ENCODE data around the gene PI4KB. TPM values are rescaled to one million over a fixed set of nuclear protein-coding genes. Genes with fewer than 3 reads are reported as not detected.
A peak's percentile ranks its signal among the peaks of the same experiment; 100 is the strongest.
"Not testable (repeated sequence)": the region's sequence is repeated elsewhere in the genome, so short reads cannot be mapped to it uniquely, and the experiment has no call there.

The PI4KB gene
- total RNA-seq = 26.4 TPM

DNA sequence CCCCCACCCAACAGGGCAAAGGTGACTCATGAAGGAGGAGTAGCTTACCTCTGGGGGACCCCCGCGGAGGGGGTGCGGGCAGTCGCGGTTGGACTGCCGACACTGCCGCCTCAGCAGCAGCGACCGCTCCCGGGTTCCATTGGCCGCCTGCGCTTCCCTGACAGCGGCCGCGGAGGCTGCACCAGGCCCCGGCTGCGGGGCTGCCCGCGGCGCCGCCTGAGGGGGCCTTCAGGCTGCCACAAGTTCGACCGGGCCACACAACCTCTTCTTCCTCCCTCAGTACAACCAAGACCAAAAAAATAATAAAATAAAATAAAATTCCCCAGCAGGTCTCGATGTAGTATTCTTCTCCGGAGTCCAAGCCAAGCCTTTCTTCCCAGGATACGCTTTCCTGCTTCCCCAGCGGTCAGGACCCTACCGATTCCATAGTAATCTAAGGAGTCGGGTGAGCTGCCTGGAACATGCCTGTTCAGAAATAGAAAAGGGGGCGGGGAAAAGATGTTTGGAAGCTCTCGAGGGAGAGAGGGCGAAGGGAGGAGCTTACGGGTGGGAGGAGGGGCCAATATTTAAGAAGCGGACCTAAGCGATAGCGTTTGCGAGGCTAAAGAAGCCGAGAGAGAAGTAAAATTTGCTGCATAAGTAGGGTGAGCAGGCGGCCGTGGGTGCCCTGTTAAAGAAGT, at the start of gene PI4KB:
Gene PI4KB (minus strand): TSS at position 194 of the 680 bp plus-strand sequence. CDS start 10,935 bp downstream, outside the sequence.
- DNase-seq = peak; percentile 90

DNA sequence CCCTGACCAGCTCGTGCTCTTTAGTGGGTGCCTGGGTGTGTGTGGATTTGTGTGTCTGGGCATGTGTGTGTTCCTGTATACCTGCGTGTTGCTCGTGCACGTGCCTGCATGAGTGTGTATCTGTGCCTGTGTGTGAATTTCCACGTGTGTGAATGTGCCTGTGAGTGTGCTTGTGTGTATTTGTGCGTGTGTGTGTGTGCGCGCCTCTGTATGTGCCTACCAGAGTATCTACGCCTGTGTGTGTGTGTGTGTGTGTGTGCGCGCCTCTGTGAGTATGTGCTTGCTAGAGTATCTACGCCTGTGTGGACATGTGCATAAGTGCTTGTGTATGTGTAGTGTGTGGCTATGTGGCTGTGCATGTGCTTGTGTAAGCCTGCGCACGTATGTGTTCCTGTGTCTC, 46.0 kb upstream of the PI4KB start:
- no peak for DNase-seq

DNA sequence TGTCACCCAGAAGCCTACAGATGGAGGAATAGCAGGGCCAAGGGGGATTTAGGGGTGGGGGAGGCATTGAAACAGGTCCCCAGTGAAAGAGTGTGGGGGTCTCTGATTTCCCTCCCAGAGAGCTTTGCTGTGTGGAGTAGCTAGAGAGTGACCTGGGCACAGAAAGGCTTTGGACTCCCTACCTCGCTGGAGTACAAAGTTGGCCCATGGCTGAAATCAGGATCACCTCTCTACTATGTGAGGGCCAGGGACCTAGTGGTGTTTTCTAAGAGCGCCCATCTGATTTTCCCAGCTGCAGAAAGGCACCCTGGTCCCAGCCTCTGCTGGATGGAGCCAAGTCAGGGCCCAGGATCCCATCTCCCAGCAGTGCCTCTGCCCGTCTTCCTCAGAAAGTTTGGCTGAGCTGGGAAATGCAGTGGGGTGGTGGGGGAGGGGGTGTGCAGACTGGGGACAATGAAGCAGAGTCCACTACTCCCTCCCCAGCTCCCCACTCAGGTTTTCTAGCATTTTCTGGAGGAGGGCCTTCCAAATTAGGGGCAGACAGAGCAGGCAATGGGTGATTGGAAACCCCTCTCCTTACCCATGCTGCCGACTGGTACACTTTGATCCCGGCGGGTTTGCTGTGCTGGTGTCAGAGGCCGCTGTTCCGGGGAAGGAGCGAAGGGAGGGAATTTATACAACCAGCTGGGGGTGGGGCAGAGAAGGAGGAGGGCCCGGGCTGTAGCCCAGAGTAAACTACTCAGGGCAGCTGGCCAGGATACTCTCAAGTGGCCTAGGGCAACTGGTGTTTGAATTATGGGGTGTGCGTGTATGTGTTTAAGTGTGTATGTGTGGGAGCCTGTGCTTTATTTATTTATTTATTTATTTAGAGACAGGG, 45.1 kb upstream of the PI4KB start, which contains the start of gene SELENBP1:
Gene SELENBP1 (minus strand): TSS at position 648 of the 877 bp plus-strand sequence. CDS start 64 bp downstream, at position 584.
- DNase-seq = no peak

DNA sequence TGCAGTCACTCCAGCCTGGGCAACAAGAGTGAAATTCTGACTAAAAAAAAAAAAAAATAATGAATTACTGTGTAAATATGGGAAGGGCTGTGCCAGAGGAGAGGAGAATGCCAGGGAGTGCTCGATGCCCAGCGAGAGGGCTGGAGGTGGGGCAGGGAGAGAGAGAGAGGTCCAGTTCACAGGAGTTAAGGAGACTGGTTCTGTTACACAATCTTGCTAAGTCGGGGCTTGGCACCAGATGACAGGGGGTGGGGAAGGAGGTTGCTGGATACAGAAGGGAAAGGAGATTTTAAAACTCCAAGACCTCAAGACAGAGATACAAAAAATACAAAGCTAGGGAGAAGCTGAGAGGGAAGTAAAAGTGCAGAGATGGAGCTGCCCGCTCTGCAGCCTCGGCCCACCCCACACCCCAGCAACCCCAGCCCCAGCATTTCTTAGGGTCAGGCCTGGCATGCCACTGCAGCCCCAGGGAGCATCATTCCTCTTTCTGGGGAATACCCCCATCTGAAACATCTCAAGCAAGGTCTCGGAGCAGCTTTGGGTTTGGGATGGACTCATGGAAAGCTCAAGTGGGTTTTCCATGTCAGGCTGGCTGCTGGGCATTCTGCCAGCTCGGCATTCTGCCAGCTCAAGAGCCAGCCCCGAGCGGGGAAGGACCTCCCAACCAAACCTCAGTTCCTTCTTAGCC, 44.3 kb upstream of the PI4KB start:
- no peak for DNase-seq

DNA sequence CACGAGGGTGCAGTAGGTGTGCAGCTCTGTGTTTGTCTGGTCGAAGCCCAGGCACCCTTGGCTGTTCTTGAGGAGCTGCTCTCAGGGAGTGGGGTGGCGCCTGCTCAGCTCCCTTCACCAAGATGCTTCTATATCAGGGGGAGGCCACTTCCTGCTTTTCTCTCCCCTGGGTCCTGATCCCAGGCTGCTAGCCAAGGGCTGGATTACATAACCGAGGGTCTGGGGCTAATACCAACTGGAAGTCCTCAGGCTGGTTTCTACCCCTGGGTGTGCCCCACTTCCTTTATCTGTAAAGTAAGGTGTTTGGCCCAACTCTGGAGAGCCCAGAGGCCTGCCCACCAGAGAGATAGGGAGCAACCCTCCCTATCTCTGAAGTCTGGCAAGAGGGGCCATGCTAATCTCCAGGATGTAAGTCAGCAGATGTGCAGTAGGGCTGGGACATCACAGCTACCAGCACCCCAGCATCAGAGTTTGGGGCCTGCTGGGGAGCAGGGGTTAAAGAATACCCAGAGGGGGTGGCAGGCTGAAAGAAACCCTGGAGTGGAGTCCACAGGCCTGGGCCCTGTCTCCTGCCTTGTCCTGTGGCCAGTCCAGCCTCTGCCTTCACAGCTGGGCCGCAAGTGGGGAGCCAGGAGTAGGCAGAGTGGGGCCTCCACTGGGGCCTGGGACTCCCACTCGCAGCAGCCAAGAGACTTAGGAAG, 43.1 kb upstream of the PI4KB start:
- no peak for DNase-seq

DNA sequence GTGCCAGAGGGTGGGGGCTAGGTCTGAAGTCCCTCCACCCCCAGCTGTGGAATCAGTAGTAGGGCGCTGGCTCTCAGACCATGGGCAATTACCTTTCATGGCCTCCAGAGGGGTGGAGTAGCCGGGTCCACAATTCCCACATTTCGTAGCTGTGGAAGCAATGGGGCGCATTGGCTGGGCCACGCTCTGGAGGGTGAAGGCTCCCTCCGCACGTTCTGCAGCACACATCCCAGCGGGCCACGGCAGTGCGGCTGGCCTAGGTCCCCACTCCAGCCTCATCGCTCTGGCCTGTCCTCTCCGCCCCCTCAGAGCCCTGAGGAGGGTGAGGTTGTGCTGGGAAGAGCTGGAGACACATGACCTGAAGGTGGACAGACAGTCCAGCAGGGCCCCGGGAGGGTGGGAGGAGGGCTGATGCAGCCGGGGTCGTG, 42.4 kb upstream of the PI4KB start:
- no peak for DNase-seq

DNA sequence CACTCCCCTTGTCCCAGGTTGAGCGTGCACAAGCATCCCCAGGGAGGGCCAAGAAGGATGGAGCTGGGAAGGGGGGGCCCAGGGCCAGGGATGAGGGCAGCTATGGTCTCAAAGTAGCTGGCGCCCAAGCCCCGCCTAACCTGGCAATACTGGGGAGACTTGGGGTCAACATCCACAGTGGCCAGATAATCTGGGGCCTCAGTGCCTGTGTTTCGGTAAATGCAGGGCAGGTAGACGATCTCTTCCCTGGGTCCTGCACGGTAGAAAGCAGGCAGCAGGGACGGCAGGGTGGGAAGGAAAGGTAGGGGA, 42.0 kb upstream of the PI4KB start:
- DNase-seq = no peak

DNA sequence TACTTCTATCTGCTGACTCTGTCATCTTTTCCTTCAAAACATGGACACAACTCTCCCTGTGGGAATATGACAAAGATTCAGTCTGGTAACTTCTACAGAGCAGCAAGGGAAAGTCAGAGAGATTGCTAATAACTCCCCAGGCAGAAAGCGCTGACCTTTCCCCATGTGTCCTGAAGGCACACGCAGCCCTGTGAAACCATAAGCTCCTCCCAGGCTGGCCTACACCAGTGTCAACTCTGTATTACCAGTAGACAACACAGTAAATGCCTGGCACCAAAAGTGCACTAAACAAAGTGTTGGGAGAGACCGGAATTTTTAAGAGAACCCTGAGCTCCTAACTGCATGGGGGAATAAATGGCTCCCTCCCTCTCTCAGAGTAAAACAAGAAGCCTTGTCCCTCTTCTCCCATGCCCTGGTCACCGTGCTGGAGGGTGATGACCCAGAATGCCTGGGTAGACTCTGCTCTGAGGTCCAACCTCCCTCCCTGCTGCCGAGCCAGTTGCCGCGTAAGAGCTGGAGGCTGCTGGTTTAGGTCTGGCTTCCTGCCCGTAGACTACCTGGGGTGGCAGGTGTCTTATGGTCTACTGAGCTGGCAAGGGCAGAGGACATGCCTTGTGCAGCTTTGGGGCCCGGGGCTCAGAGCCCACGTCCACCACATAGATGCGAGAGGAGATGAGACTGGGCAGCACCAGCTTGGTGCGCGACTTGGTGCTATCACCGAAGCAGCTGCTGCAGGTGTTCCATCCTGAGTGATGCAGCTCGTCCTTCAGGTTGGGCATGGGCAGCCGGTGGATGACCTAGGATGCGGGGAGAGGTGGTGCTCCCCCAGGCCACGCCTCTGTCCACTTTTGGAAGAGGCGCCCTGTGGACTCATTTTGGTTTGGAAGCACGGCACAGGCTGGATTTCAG, 41.4 kb upstream of the PI4KB start:
- no peak for DNase-seq

DNA sequence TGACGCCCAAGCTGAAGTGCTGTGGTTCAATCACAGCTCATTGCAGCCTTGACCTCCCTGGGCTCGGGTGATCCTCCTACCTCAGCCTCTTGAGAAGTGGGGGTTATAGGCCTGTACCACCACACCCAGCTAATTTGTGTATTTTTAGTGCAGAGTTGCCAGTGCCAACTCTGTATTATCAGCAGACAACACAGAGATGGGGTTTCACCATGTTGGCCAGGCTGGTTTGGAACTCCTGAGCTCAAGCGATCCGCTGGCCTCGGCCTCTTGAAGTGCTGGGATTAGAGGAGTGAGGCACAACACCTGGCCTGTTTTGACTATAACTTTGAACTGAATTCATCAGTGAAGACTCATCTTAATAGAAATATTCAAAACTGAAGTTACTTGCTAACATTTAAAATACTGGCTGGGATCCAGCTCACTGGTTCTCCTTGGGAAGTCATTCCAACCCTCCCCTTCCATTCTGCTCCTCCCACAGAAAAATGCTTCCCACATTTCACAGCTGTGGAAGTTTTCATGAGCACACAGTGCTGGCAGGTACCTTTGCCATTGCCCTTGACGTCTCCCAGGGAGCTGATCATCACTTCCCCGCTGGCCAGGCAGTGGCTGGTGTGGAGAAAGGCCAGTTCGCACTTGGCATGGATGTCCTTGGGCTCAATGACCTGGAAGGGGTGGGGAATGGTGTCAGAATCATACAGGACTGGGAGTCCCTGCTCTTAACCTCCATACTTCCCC, 40.6 kb upstream of the PI4KB start:
- no peak for DNase-seq

DNA sequence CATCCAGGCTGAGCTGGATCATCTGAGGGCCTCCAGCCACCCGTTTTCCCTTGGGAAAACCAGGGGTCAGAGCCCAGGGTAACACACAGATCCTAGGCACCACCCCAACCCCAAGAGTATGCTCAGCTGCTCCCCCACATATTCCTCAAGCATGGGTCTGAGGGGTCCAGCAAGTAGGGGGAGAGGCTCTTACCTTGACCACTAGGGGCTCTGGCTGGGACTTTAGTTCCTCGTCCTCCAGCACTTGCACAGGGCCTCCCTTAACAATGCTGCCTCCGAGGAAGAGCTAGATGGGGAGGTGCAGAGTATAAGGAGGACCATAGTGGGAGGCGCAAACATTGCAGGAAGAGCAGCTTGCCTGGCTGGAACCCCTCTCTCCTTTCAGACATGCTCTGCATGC, 37.8 kb upstream of the PI4KB start:
- no peak for DNase-seq

DNA sequence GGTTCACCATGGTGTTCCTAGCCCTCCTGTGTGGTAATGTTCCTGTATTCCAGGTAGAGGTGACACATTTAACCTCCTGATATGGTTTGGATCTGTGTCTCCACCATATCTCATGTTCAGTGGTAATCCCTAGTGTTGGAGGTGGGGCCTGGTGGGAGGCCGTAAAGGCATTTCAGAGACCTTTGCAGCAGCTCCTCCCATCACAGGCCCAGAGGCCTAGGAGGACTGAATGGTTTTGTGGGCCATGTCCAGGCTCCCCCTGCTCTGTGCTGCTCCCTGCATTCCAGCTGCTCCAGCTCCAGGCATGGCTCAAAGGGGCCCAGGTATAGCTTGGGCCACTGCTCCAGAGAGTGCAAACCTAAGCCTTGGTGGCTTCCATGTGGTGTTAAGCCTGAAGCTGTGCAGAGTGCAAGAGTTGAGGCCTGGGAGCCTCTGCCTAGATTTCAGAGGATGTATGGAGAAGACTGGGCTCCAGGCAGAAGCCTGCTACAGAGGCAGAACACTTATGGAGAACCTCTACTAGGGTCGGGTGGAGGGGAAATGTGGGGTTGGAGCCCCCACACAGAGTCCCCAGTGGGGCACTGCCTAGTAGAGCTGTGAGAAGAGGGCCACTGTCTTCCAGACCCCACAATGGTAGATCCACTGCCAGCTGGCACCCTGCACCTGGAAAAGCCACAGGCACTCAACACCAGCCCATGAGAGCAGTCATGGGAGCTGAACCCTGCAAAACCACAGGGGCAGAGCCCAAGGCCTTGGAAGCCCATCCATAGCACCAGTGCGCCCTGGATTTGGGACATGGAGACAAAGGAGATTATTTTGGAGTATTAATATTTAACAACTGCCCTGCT, 35.3 kb upstream of the PI4KB start:
- no peak for DNase-seq

DNA sequence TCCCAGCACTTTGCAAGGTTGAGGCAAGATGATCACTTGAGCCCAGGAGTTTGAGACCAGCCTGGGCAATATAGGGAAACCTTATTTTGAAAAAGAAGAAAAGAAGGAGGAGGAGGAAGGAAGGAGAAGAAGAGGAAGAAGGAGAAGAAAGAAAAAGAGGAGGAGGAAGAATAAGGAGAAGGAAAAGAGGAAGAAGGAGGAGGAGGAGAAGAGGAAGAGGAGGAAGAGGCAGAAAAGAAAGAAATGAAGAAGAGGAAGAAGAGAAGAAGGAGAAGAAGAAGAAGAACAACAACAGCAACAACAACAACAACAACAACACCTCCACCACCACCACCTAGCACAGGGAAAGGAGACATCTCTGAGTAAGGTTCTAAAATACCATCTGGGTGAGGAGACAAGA, 34.7 kb upstream of the PI4KB start:
- DNase-seq = no peak

DNA sequence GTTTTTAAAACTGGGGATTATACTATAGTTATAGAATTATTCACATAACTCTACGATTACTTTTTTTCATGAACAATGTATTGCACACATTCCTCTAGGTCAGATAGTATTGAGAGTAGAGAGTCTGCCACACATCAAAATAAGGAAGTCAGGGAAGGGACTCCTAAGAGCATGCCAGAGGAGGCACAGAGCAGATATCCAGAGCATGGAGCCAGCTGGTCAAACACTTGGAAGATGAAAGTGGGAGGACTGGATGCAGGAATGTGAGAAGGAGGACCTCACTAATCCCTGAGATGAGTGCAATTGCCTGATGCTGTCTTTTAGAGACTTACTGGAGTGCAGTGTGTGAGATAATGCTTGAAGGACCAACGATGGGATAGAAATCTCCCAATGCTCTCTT, 29.5 kb upstream of the PI4KB start:
- no peak for DNase-seq

DNA sequence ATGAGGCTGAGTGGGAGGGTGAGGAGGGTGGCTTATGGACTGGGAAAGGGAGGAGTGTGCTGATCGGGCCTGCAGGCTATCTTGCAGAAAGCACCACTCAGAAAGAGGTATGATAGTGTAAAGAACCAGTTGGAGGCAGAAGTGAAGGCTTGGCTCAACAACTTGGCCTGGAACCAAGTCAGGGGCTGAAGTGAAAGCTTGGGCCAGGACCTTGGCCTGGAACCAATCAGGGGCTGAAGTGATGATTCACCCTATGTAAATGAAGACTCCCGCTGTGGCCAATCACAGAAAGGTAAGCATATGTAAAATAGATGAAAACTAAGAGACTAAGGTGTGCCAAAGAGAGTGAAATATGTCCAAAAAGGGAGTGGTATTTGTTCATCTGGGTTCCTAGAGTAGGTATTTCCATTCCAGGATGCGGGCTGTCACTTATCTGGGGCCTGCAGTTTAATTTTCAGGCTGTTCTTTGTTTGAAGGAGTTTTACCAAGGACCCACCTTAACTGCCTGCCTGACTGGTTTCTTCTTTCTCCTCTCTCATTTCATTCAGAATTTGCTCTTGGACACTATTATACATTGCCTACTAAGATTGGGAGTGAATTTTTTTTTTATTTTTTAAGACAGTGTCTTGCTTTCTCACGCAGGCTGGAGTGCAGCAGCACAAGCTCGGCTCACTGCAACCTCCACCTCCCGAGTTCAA, 25.0 kb upstream of the PI4KB start:
- DNase-seq = no peak

DNA sequence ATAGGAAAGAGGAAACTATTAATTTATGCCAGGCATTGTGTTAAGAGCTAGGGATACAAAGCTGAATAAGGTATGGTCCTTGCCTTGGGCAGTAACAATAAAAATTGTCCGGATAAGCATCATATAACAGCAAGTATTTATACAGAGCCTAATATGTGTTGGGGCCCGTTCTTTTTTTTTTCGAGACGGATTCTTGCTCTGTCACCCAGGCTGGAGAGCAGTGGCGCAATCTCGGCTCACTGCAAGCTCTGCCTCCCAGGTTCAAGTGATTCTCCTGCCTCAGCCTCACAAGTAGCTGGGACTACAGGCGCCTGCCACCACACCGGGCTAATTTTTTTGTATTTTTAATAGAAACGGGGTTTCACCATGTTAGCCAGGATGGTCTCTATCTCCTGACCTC, 23.1 kb upstream of the PI4KB start:
- DNase-seq = not testable (repeated sequence)

DNA sequence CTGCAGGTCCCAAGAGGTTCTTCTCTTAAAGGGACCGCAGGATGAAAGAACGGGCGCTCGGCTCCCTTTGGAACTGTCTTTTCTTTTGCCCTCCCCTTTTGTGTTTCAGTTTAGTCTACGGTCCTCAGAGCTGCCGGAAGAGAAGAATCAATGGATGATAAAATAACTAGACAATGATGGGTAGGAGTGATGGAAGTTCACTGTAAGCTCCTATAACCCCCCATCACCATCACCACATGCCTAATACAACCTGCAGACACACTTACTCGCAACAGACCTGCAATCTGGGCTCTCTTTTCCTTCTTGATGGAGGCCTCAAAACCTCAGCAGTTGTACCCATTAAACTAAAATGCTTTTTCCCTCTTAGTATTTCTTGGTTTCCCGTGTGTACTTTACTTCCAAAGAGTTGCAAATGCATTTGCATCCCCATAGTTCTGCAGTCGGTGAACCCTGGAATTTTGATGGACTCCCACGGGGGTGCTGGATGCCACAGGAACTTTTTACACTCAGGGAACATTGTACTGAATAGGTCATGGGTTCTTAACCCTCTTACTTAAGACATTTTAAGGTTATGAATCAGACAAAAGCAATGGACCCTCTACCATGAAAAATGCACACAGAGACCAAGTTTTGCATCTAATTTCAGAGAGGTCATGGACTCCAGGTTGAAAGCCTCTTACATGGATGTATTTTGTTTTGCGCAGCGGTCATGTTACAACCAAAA, 20.5 kb upstream of the PI4KB start:
- DNase-seq = no peak

DNA sequence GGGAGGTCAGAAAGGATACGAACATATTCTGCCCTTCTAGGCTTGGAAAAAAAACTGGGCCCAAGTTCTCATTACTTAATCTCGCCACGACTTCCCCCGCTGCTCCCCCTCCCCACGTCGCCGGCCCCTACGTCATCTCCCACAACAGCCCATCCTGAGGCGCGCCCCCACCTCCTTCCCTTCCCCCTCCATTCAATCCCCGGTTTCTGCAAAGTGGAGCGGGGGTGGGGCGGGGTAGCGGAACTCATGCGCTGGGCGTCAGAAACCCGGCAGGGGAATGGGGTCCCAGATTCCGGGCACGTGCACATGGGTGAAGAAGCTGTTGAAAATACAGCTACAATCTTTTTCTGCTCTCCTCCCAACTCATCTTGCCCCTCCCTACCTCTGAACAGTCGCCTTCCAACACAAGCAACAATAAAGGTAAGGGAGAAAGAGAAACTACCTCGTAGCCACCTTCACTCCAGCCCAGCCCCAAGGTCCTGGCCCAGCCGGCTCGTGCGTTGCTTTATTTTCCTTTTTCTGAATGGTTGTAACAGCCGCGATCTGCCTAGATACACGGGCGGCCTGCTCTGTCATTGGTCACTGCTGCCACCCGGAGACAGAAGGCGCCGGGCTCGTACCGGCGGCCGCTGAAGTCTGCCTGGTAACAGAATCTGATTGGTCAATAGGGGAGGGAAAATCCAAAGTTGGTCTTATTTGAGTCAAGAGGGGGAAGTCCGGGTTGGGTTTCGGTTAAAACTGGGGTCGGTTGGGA, 19.7 kb upstream of the PI4KB start, which contains the start of gene RFX5:
Gene RFX5 (minus strand): TSS at position 484 of the 754 bp plus-strand sequence. CDS start 932 bp downstream, outside the sequence.
- peak; percentile 93 for DNase-seq
